SK-N-SH (cell line): ENCODE measurements around the gene SLC24A3. TPM values are rescaled to one million over a fixed set of nuclear protein-coding genes. Genes with fewer than 3 reads are reported as not detected.
A peak's percentile ranks its signal among the peaks of the same experiment; 100 is the strongest.

ENCODE experiments used
- CTCF ChIA-PET: fragments of 300-600, 350-600 bp; formaldehyde crosslinking; extraction: SDS; loops from one replicate; lab custom pipeline; 2021; lab: Yijun Ruan, JAX
- POLR2A ChIA-PET: fragments of 350-600 bp; sonication (Branson Sonifier 250); formaldehyde crosslinking; extraction: SDS; loops from one replicate; lab custom pipeline; 2020; ENCODE audit warnings: antibody characterized with exemption, inconsistent platforms; lab: Yijun Ruan, JAX
- DNase-seq: peaks from one replicate; pipeline ENCODE4 v3.0.0; 2012
- H2AFZ ChIP-seq: fragments of 200-600 bp; sonication (generic); 2 replicates; pipeline ENCODE4 v1.8.1; 2016; ENCODE audit warnings: antibody characterized with exemption, mild to moderate bottlenecking, low read depth
- H3F3A ChIP-seq: fragments of 200-600 bp; sonication (generic); replicated peaks from 2 replicates; pipeline ENCODE3; 2016; ENCODE audit warnings: antibody characterized with exemption, mild to moderate bottlenecking; ENCODE audit not compliant: insufficient read depth
- H3K27ac ChIP-seq, 2 experiments: fragments of 200-500 bp in 1 of 2; fragments of 200-600 bp in 1 of 2; sonication (Bioruptor generic) in 1 of 2; sonication (generic), shearing (Covaris generic) in 1 of 2; 2 replicates each; pipeline versions ENCODE4 v1.5.1 to v1.6.1; 2014 to 2016; ENCODE audit warnings: low read depth in 2 of 2, inconsistent platforms in 1 of 2, low read length in 1 of 2, mild to moderate bottlenecking in 1 of 2, mixed read lengths in 1 of 2
- H3K27me3 ChIP-seq: fragments of 200-600 bp; sonication (generic), shearing (Covaris generic); 2 replicates; pipeline ENCODE4 v1.6.1; 2016; ENCODE audit warnings: mixed run types; ENCODE audit not compliant: insufficient read depth
- H3K36me3 ChIP-seq, 2 experiments: fragments of 200-500 bp in 1 of 2; fragments of 200-600 bp in 1 of 2; sonication (Bioruptor generic) in 1 of 2; sonication (generic) in 1 of 2; replicated peaks in 1 of 2; 2 replicates each; pipeline versions ENCODE3 to v1.5.1; 2014 to 2016; ENCODE audit warnings: low read length in 1 of 2, mild to moderate bottlenecking in 1 of 2; ENCODE audit not compliant: insufficient read depth in 2 of 2, control insufficient read depth in 1 of 2
- H3K4me1 ChIP-seq, 2 experiments: fragments of 200-500 bp in 1 of 2; fragments of 200-600 bp in 1 of 2; sonication (Bioruptor generic) in 1 of 2; sonication (generic), shearing (Covaris generic) in 1 of 2; 2 replicates each; pipeline versions ENCODE4 v1.5.1 to v1.6.1; 2014 to 2016; ENCODE audit warnings: low read depth in 1 of 2, low read length in 1 of 2, mixed run types in 1 of 2; ENCODE audit not compliant: insufficient read depth in 2 of 2, control insufficient read depth in 1 of 2
- H3K4me2 ChIP-seq: fragments of 200-600 bp; sonication (generic), shearing (Covaris generic); 2 replicates; pipeline ENCODE4 v1.6.1; 2017; ENCODE audit warnings: mixed run types
- H3K4me3 ChIP-seq, 2 experiments: fragments of 200-500 bp in 1 of 2; fragments of 200-600 bp in 1 of 2; sonication (Bioruptor generic) in 1 of 2; sonication (generic), shearing (Covaris generic) in 1 of 2; 2 replicates each; pipeline versions ENCODE4 v1.5.1 to v1.8.1; 2014 to 2016; ENCODE audit warnings: low read depth in 2 of 2, inconsistent platforms in 1 of 2, low read length in 1 of 2, mild to moderate bottlenecking in 1 of 2, mixed read lengths in 1 of 2, moderate library complexity in 1 of 2
- H3K79me2 ChIP-seq: fragments of 200-600 bp; sonication (generic); 2 replicates; pipeline ENCODE4 v1.8.1; 2017; ENCODE audit warnings: mild to moderate bottlenecking; ENCODE audit not compliant: insufficient read depth
- H3K9ac ChIP-seq: fragments of 200-600 bp; sonication (generic); 2 replicates; pipeline ENCODE4 v1.6.1; 2017; ENCODE audit warnings: mixed run types
- H3K9me2 ChIP-seq: fragments of 200-600 bp; sonication (generic); 2 replicates; pipeline ENCODE4 v1.6.1; 2017; ENCODE audit warnings: mixed run types
- H3K9me3 ChIP-seq: fragments of 200-600 bp; sonication (generic); 2 replicates; pipeline ENCODE4 v1.6.1; 2017; ENCODE audit warnings: mixed run types, mild to moderate bottlenecking, moderate library complexity
- H4K20me1 ChIP-seq: fragments of 200-600 bp; sonication (generic); 2 replicates; pipeline ENCODE4 v1.6.1; 2017; ENCODE audit warnings: mild to moderate bottlenecking, mixed run types; ENCODE audit not compliant: insufficient read depth
- CTCF ChIP-seq: fragments of 200-600 bp; sonication (generic); IDR thresholded peaks from 2 replicates; pipeline ENCODE4 v1.6.1; 2017; ENCODE audit warnings: antibody characterized with exemption, mild to moderate bottlenecking, moderate library complexity
- EP300 ChIP-seq, 2 experiments: IDR thresholded peaks; 2 replicates each; pipeline versions ENCODE4 v1.4.0 to v1.6.1; 2012; ENCODE audit warnings: borderline replicate concordance in 1 of 2, low read depth in 1 of 2, low read length in 1 of 2
- FOSL2 ChIP-seq: IDR thresholded peaks from 2 replicates; pipeline ENCODE4 v1.4.0; 2012; ENCODE audit warnings: low read depth, mild to moderate bottlenecking, moderate library complexity, borderline replicate concordance
- MEF2A ChIP-seq: IDR thresholded peaks from 2 replicates; pipeline ENCODE4 v1.4.0; 2012; ENCODE audit warnings: low read depth, borderline replicate concordance
- PBX3 ChIP-seq: IDR thresholded peaks from 2 replicates; pipeline ENCODE4; 2012
- POLR2AphosphoS5 ChIP-seq: IDR thresholded peaks from 2 replicates; pipeline ENCODE4 v1.6.1; 2012; ENCODE audit warnings: low read depth, low read length
- RCOR1 ChIP-seq: fragments of 150-350 bp; IDR thresholded peaks from 2 replicates; pipeline ENCODE4 v1.6.1; 2017; ENCODE audit warnings: antibody characterized with exemption, low read length
- TCF12 ChIP-seq: IDR thresholded peaks from 2 replicates; pipeline ENCODE4 v1.4.0; 2012
- WGBS: methylation state at CpG from one replicate; pipeline ENCODE4 v1.1.6; 2017; ENCODE audit warnings: low lambda C conversion rate; 5-methylcytosine and 5-hydroxymethylcytosine counted together
- polyA plus RNA-seq, 3 experiments: library from polyadenylated mRNA; depleted of rRNA; stranded (reverse); fragments of >200 nt; gene quantifications; 2 replicates each; pipeline ENCODE4 v1.2.3, GENCODE V29; 2012
- TF ChIP-seq, protein P1 (sequence below): IDR thresholded peaks from 2 replicates; pipeline ENCODE4 v1.4.0; 2012; ENCODE audit warnings: low read depth, borderline replicate concordance

SLC24A3 gene
- polyA plus RNA-seq, 1 of the 3 experiments (the other 2 are of a cell fraction): not detected

DNA sequence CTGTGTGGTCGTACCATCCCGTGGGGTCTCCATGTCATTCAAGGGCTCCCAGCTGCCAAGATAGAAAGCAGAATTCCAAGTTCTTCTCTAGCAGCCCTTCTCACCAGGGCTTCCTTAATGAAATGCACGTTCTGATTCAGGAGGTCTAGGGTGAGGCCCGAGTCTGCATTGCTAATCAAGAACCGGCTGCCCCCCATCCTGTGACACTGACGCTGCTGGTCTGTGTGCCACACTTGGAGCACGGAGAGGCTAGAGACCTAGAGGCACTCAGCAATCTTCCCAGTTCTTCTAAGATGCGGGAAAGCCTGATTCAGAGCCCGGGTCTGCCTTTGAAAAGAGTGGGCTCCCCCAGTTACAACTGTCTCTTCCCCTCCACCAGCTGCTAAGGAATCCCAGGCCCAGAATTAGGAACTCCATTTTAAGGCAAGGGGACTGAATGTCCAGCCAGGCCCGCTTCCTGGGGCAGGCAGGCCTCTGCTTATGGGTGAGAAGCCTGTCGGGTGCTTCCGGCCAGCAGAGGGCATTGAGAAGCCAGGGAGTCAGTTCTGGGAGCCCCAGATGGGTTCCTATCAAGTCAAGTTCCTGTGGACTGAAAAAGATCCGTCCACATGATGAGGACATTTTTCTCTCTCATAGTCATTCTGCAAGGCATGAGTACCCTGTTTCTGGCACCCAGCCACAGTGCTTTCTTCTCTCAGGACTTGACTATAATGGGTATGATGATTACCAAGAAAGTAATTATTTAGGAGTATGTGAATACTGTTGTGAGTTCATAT, 475.8 kb downstream of the SLC24A3 start (continued):
- TF ChIP-seq FOSL2 (peak; percentile 40; the same call in 1 of the 2 replicates), PBX3 (no peak), CTCF (peak; percentile 71), POLR2AphosphoS5 (no peak), MEF2A (no peak)
- TF ChIP-seq, protein P1, sequence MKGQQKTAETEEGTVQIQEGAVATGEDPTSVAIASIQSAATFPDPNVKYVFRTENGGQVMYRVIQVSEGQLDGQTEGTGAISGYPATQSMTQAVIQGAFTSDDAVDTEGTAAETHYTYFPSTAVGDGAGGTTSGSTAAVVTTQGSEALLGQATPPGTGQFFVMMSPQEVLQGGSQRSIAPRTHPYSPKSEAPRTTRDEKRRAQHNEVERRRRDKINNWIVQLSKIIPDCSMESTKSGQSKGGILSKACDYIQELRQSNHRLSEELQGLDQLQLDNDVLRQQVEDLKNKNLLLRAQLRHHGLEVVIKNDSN: no peak

- H3K27me3 ChIP-seq: no peaks in the 10 kb centered on the region
- H3K9me2 ChIP-seq: no peaks in the 10 kb centered on the region
- no peak overlapping the region for H3K27ac ChIP-seq
- H3K4me2 ChIP-seq: no peak overlapping the region
- no peaks in the 10 kb centered on the region for H3K36me3 ChIP-seq
- no peaks in the 10 kb centered on the region for H3K9me3 ChIP-seq
- WGBS: 72% methylated on average over 5 of the region's 5 CpGs
- no peak overlapping the region for H3K4me3 ChIP-seq
- no peak for DNase-seq
- H3F3A ChIP-seq: no peaks in the 10 kb centered on the region
- H3K9ac ChIP-seq: no peak overlapping the region
- CTCF ChIA-PET: interaction anchor here (1.0 kb wide), 1 partner anchor 303 kb away, joined by 3 read pairs; no protein-coding TSS in a partner anchor
- no peak overlapping the region for H2AFZ ChIP-seq
- peaks cover 0 to 13% of the 10 kb centered on the region in 2 experiments; a peak in 1 of 4 replicates for H3K4me1 ChIP-seq
- no peaks in the 10 kb centered on the region for H4K20me1 ChIP-seq
- H3K79me2 ChIP-seq: no peaks in the 10 kb centered on the region
- TF ChIP-seq TCF12 (no peak), EP300 (IDR thresholded peaks at IDR 0.05; ENCODE audit: borderline replicate concordance in 1 of 2, low read depth in 1 of 2, low read length in 1 of 2) (no peak), RCOR1 (no peak), PBX3 (no peak)
- POLR2A ChIA-PET: no interaction called here
These were observed 478.0 kb downstream of the SLC24A3 start for GRCh38 chr20:19690462-19690861.
